HG03175 (cell line): ENCODE data around the gene HRH1.
"Not testable (repeated sequence)": the region's sequence is repeated elsewhere in the genome, so short reads cannot be mapped to it uniquely, and the experiment has no call there.

ENCODE experiments used
- ATAC-seq: cut with Tn5 transposase; IDR thresholded peaks from one replicate; pipeline ENCODE4 v1.9.1; 2021; ENCODE audit warnings: mild to moderate bottlenecking, moderate library complexity; ENCODE audit not compliant: unreplicated experiment

The HRH1 gene

GRCh38 chr3:11170052-11170770 is 15.9 kb downstream of the HRH1 start:
- ATAC-seq, result no peak

GRCh38 chr3:11172096-11172690 is 17.9 kb downstream of the HRH1 start:
- ATAC-seq, result no peak

- no peak for ATAC-seq
These were observed 19.7 kb downstream of the HRH1 start for GRCh38 chr3:11173828-11174465.

GRCh38 chr3:11178421-11178820 is 24.1 kb downstream of the HRH1 start:
- ATAC-seq, result no peak

GRCh38 chr3:11184328-11184969 is 30.2 kb downstream of the HRH1 start:
- not testable (repeated sequence) for ATAC-seq

- ATAC-seq, result no peak
These were observed 30.9 kb downstream of the HRH1 start for GRCh38 chr3:11185144-11185543.

GRCh38 chr3:11185564-11186317 is 31.4 kb downstream of the HRH1 start:
- ATAC-seq, result no peak

GRCh38 chr3:11186318-11186692 is 32.0 kb downstream of the HRH1 start:
- no peak for ATAC-seq

- no peak for ATAC-seq
These were observed 32.5 kb downstream of the HRH1 start for GRCh38 chr3:11186771-11187191.

- no peak for ATAC-seq
These were observed 33.4 kb downstream of the HRH1 start for GRCh38 chr3:11187681-11188080.

- no peak for ATAC-seq
These were observed 33.9 kb downstream of the HRH1 start for GRCh38 chr3:11188231-11188630.

- no peak for ATAC-seq
These were observed 40.9 kb downstream of the HRH1 start for GRCh38 chr3:11195201-11195600.

GRCh38 chr3:11195721-11196332 is 41.5 kb downstream of the HRH1 start:
- no peak for ATAC-seq

- no peak for ATAC-seq
These were observed 43.2 kb downstream of the HRH1 start for GRCh38 chr3:11197484-11197883.

- ATAC-seq, result no peak
These were observed 43.8 kb downstream of the HRH1 start for GRCh38 chr3:11198070-11198469.

GRCh38 chr3:11198495-11198894 is 44.2 kb downstream of the HRH1 start:
- ATAC-seq, result no peak

- no peak for ATAC-seq
These were observed 45.9 kb downstream of the HRH1 start for GRCh38 chr3:11199902-11200845.

- no peak for ATAC-seq
These were observed 47.1 kb downstream of the HRH1 start for GRCh38 chr3:11201251-11202019.

- ATAC-seq, result no peak
These were observed 49.7 kb downstream of the HRH1 start for GRCh38 chr3:11203961-11204360.
